Calu3 (cell line): ENCODE data around the gene SIX3. TPM values are rescaled to one million over a fixed set of nuclear protein-coding genes. Genes with fewer than 3 reads are reported as not detected.

Experiments used
- BruUV-seq: library from RNA; stranded (reverse); fragments of 400-500 nt; replicated peaks from 2 replicates; lab custom pipeline; 2021; lab: Mats Ljungman, UMichigan
- CTCF ChIA-PET: fragments of 300-600 bp; sonication (Branson Sonifier 250); formaldehyde crosslinking; loops from one replicate; lab custom pipeline; 2022; ENCODE audit warnings: antibody characterized with exemption; lab: Charles Lee
- DNase-seq: peaks from one replicate; pipeline ENCODE4 v3.0.0; 2022
- H3K27ac Mint-ChIP-seq: one replicate; pipeline ENCODE4 v1.8.0; 2022; ENCODE audit warnings: mixed read lengths; ENCODE audit not compliant: unreplicated experiment
- H3K27me3 Mint-ChIP-seq: one replicate; pipeline ENCODE4 v1.8.0; 2022; ENCODE audit warnings: mixed read lengths; ENCODE audit not compliant: unreplicated experiment
- H3K36me3 Mint-ChIP-seq: one replicate; pipeline ENCODE4 v1.8.0; 2022; ENCODE audit warnings: mild to moderate bottlenecking, moderate library complexity, mixed read lengths; ENCODE audit not compliant: insufficient read depth, unreplicated experiment
- H3K4me1 Mint-ChIP-seq: one replicate; pipeline ENCODE4 v1.8.0; 2022; ENCODE audit warnings: mild to moderate bottlenecking, low read depth, mixed read lengths; ENCODE audit not compliant: unreplicated experiment
- H3K4me3 Mint-ChIP-seq: one replicate; pipeline ENCODE4 v1.8.0; 2022; ENCODE audit warnings: mild to moderate bottlenecking, low read depth, moderate library complexity, mixed read lengths; ENCODE audit not compliant: unreplicated experiment
- H3K9me3 Mint-ChIP-seq: one replicate; pipeline ENCODE4 v1.8.0; 2022; ENCODE audit warnings: low read depth, mixed read lengths; ENCODE audit not compliant: unreplicated experiment
- CTCF ChIP-seq: fragments of 200-600 bp; IDR thresholded peaks from one replicate; pipeline ENCODE4 v1.8.0; 2022; ENCODE audit warnings: antibody characterized with exemption; ENCODE audit not compliant: unreplicated experiment
- intact Hi-C: fragments of 100-400 bp; cut with micrococcal nuclease; formaldehyde crosslinking; loops from one replicate; pipeline ENCODE4 v1.10.0; 2022; ENCODE audit not compliant: unreplicated experiment
- total RNA-seq: library from RNA; stranded (reverse); gene quantifications from 2 replicates; pipeline ENCODE4 v1.2.3, GENCODE V29; 2022

Gene SIX3
- total RNA-seq, 1 experiment from 2014 or later = not detected

GRCh38 chr2:44936275-44936674 is 5.2 kb upstream of the SIX3 start:
- intact Hi-C loops = no loop called here
- H3K4me3 Mint-ChIP-seq = no peak overlapping the region
- no peak for DNase-seq
- no peak overlapping the region for H3K27ac Mint-ChIP-seq
- CTCF ChIA-PET = interaction anchor here (0.6 to 0.7 kb wide), 2 partner anchors 39 to 1408 kb away, joined by 3 read pairs; no protein-coding TSS in a partner anchor
- H3K9me3 Mint-ChIP-seq = no peaks in the 10 kb centered on the region
- TF ChIP-seq CTCF = no peak
- no TSS peak for BruUV-seq
- peaks cover 21% of the 10 kb centered on the region for H3K36me3 Mint-ChIP-seq
- peaks cover 97% of the 10 kb centered on the region for H3K27me3 Mint-ChIP-seq
- peaks cover 20% of the 10 kb centered on the region for H3K4me1 Mint-ChIP-seq

GRCh38 chr2:44936715-44937687 is 4.5 kb upstream of the SIX3 start:
- Mint-ChIP-seq H3K36me3 (peaks cover 28% of the 10 kb centered on the region), H3K27me3 (peaks cover 97% of the 10 kb centered on the region), H3K27ac (no peak overlapping the region), H3K4me1 (peaks cover 27% of the 10 kb centered on the region), H3K9me3 (no peaks in the 10 kb centered on the region), H3K4me3 (peak overlapping the region; percentile 72)
- intact Hi-C loops = no loop called here
- CTCF ChIA-PET = interaction anchor here (1.0 kb wide), 1 partner anchor 13 kb away, joined by 3 read pairs; no protein-coding TSS in a partner anchor
- no TSS peak for BruUV-seq
- no peak for DNase-seq
- no peak for TF ChIP-seq CTCF

GRCh38 chr2:44937688-44938240 is 3.7 kb upstream of the SIX3 start:
- Mint-ChIP-seq H3K36me3 (peaks cover 32% of the 10 kb centered on the region), H3K27ac (no peak overlapping the region), H3K27me3 (peaks cover 97% of the 10 kb centered on the region), H3K9me3 (no peaks in the 10 kb centered on the region), H3K4me3 (peak overlapping the region; percentile 72), H3K4me1 (peaks cover 28% of the 10 kb centered on the region)
- intact Hi-C loops = no loop called here
- no peak for TF ChIP-seq CTCF
- CTCF ChIA-PET = interaction anchor here (1.0 kb wide), 1 partner anchor 12 kb away, joined by 3 read pairs; no protein-coding TSS in a partner anchor
- no peak for DNase-seq
- no TSS peak for BruUV-seq

- peak overlapping the region; percentile 72 for H3K4me3 Mint-ChIP-seq
- no peak for TF ChIP-seq CTCF
- CTCF ChIA-PET = interaction anchor here (1.0 kb wide), 1 partner anchor 11 kb away, joined by 3 read pairs; no protein-coding TSS in a partner anchor
- peaks cover 32% of the 10 kb centered on the region for H3K36me3 Mint-ChIP-seq
- intact Hi-C loops = no loop called here
- peaks cover 27% of the 10 kb centered on the region for H3K4me1 Mint-ChIP-seq
- no TSS peak for BruUV-seq
- peaks cover 97% of the 10 kb centered on the region for H3K27me3 Mint-ChIP-seq
- no peak overlapping the region for H3K27ac Mint-ChIP-seq
- no peak for DNase-seq
- no peaks in the 10 kb centered on the region for H3K9me3 Mint-ChIP-seq
Measured at GRCh38 chr2:44938287-44939105, 3.0 kb upstream of the SIX3 start.
